ENCODE measurements around the gene LPAR4. TPM values are rescaled to one million over a fixed set of nuclear protein-coding genes. Genes with fewer than 3 reads are reported as not detected.

LPAR4 gene
- total and polyA plus RNA-seq, 4 donors, result 12.1 to 25.6 (median 14.1) TPM

Other genes starting within 250 kb of the LPAR4 start
- gene RTL3, start 88.4 kb upstream of the LPAR4 start, total RNA-seq, result under 1 TPM in 1 of 2 donors, not detected in 1; 0.10 TPM
- gene RTL3, start 88.4 kb upstream of the LPAR4 start, polyA plus RNA-seq (ENCODE audit: insufficient read length in 2 of 2), result not detected
- under 1 TPM in 1 of 2 donors, not detected in 1; 0.59 TPM for gene P2RY10, start 197.7 kb downstream of the LPAR4 start, total RNA-seq
- gene P2RY10, start 197.7 kb downstream of the LPAR4 start, polyA plus RNA-seq (ENCODE audit: insufficient read length in 2 of 2), result not detected